ENCODE results near the gene MCCD1. TPM values are rescaled to one million over a fixed set of nuclear protein-coding genes. Genes with fewer than 3 reads are reported as not detected.
A peak's percentile ranks its signal among the peaks of the same experiment; 100 is the strongest.

The MCCD1 gene
- total RNA-seq, 1 donor = not detected

GRCh38 chr6:31532644-31533454, 4.1 kb downstream of the MCCD1 start:
- DNase-seq (ENCODE audit: low read depth) = no peak
- no peak for TF ChIP-seq CTCF (IDR thresholded peaks at IDR 0.05; ENCODE audit: insufficient read depth, low read length)
- H3K4me3 ChIP-seq (ENCODE audit: low read depth, low read length) = no peak overlapping the region

- no peak for DNase-seq (ENCODE audit: low read depth)
- no peak for TF ChIP-seq CTCF (IDR thresholded peaks at IDR 0.05; ENCODE audit: insufficient read depth, low read length)
- no peak overlapping the region for H3K4me3 ChIP-seq (ENCODE audit: low read depth, low read length)
Measured at GRCh38 chr6:31533455-31533841, 4.7 kb downstream of the MCCD1 start.

- no peak for DNase-seq (ENCODE audit: low read depth)
- TF ChIP-seq CTCF (IDR thresholded peaks at IDR 0.05; ENCODE audit: insufficient read depth, low read length) = no peak
- H3K4me3 ChIP-seq (ENCODE audit: low read depth, low read length) = no peak overlapping the region
Measured at GRCh38 chr6:31534011-31534410, 5.2 kb downstream of the MCCD1 start.

GRCh38 chr6:31534521-31535040, 5.8 kb downstream of the MCCD1 start:
- no peak overlapping the region for H3K4me3 ChIP-seq (ENCODE audit: low read depth, low read length)
- TF ChIP-seq CTCF (IDR thresholded peaks at IDR 0.05; ENCODE audit: insufficient read depth, low read length) = no peak
- no peak for DNase-seq (ENCODE audit: low read depth)

- no peak overlapping the region for H3K4me3 ChIP-seq (ENCODE audit: low read depth, low read length)
- no peak for DNase-seq (ENCODE audit: low read depth)
- TF ChIP-seq CTCF (IDR thresholded peaks at IDR 0.05; ENCODE audit: insufficient read depth, low read length) = no peak
Measured at GRCh38 chr6:31535538-31536324, 7.0 kb downstream of the MCCD1 start.

- H3K4me3 ChIP-seq (ENCODE audit: low read depth, low read length) = peak overlapping the region; percentile 95
- no peak for TF ChIP-seq CTCF (IDR thresholded peaks at IDR 0.05; ENCODE audit: insufficient read depth, low read length)
- no peak for DNase-seq (ENCODE audit: low read depth)
Measured at GRCh38 chr6:31538805-31539400, 10.1 kb downstream of the MCCD1 start.
